WTC11 (cell line): ENCODE measurements around the gene FAN1. TPM values are rescaled to one million over a fixed set of nuclear protein-coding genes. Genes with fewer than 3 reads are reported as not detected.

Experiments
- ATAC-seq: fragments of 200-7000 bp; cut with Tn5 transposase; 2 replicates; pipeline ENCODE4 v1.10.0; 2021; ENCODE audit warnings: mild to moderate bottlenecking, moderate library complexity
- CTCF ChIA-PET: fragments of 300-600 bp; sonication (Branson Sonifier 250); formaldehyde crosslinking; loops from one replicate; lab custom pipeline; 2021; ENCODE audit warnings: antibody characterized with exemption; lab: Charles Lee
- POLR2A ChIA-PET: fragments of 350-600 bp; sonication (Branson Sonifier 250); formaldehyde crosslinking; loops from one replicate; lab custom pipeline; 2021; ENCODE audit warnings: antibody characterized with exemption; lab: Charles Lee
- DNase-seq: peaks from one replicate; pipeline ENCODE4 v3.0.0; 2021; ENCODE audit warnings: low spot score
- H3K27ac Mint-ChIP-seq: 2 replicates; pipeline ENCODE4 v1.8.0; 2021; ENCODE audit warnings: mixed read lengths
- H3K27me3 Mint-ChIP-seq: 2 replicates; pipeline ENCODE4 v1.8.0; 2021; ENCODE audit warnings: low read depth, mild to moderate bottlenecking, moderate library complexity, mixed read lengths
- H3K36me3 Mint-ChIP-seq: 2 replicates; pipeline ENCODE4 v1.8.0; 2021; ENCODE audit warnings: mixed read lengths
- H3K4me1 Mint-ChIP-seq: 2 replicates; pipeline ENCODE4 v1.8.0; 2022; ENCODE audit warnings: mixed read lengths
- H3K4me3 Mint-ChIP-seq: 2 replicates; pipeline ENCODE4 v1.8.0; 2021; ENCODE audit warnings: mild to moderate bottlenecking, moderate library complexity, mixed read lengths
- H3K9me3 Mint-ChIP-seq: 2 replicates; pipeline ENCODE4 v1.8.0; 2021; ENCODE audit warnings: mixed read lengths
- GRHL2 ChIP-seq: fragments of 250-450 bp; sonication (Bioruptor Pico); IDR thresholded peaks from 2 replicates; pipeline ENCODE4 v1.8.0; 2022; ENCODE audit warnings: mild to moderate bottlenecking, moderate library complexity; ENCODE audit not compliant: insufficient replicate concordance, severe bottlenecking
- MYBL2 ChIP-seq: sonication (generic); formaldehyde crosslinking; IDR thresholded peaks from 2 replicates; pipeline ENCODE4 v1.8.1; 2023; ENCODE audit warnings: mild to moderate bottlenecking, moderate library complexity, missing genetic modification reagents
- NFATC4 ChIP-seq: fragments of 250-450 bp; sonication (Bioruptor Pico); IDR thresholded peaks from 2 replicates; pipeline ENCODE4 v1.9.0; 2021; ENCODE audit warnings: mild to moderate bottlenecking
- NR3C1 ChIP-seq: sonication (generic); formaldehyde crosslinking; conservative IDR thresholded peaks from 2 replicates; pipeline ENCODE4 v1.8.1; 2023; ENCODE audit warnings: low read depth, mild to moderate bottlenecking, missing genetic modification reagents
- OVOL2 ChIP-seq: fragments of 250-450 bp; sonication (Bioruptor Pico); IDR thresholded peaks from 2 replicates; pipeline ENCODE4 v1.9.0; 2021; ENCODE audit warnings: mild to moderate bottlenecking, borderline replicate concordance
- PRRX2 ChIP-seq: fragments of 250-450 bp; sonication (Bioruptor Pico); IDR thresholded peaks from 2 replicates; pipeline ENCODE4 v1.8.0; 2021; ENCODE audit warnings: mild to moderate bottlenecking
- TP53 ChIP-seq: sonication (generic); formaldehyde crosslinking; IDR thresholded peaks from 2 replicates; pipeline ENCODE4 v1.8.1; 2023; ENCODE audit warnings: mild to moderate bottlenecking, missing genetic modification reagents
- ZNF138 ChIP-seq: sonication (generic); formaldehyde crosslinking; conservative IDR thresholded peaks from 2 replicates; pipeline ENCODE4 v1.8.1; 2022; ENCODE audit warnings: mild to moderate bottlenecking, moderate library complexity, missing genetic modification reagents
- total RNA-seq: library from RNA; stranded (reverse); gene quantifications from 3 replicates; pipeline ENCODE4 v1.2.3, GENCODE V29; 2021
- TF ChIP-seq, protein P1 (sequence below): sonication (generic); formaldehyde crosslinking; IDR thresholded peaks from 2 replicates; pipeline ENCODE4 v1.8.0; 2022; ENCODE audit warnings: mild to moderate bottlenecking, missing genetic modification reagents
- TF ChIP-seq, protein P2 (sequence below): fragments of 250-450 bp; sonication (Bioruptor Pico); conservative IDR thresholded peaks from 2 replicates; pipeline ENCODE4 v1.9.0; 2021; ENCODE audit warnings: mild to moderate bottlenecking
- TF ChIP-seq, protein P3 (sequence below): sonication (generic); formaldehyde crosslinking; IDR thresholded peaks from 2 replicates; pipeline ENCODE4 v1.8.0; 2022; ENCODE audit warnings: mild to moderate bottlenecking, missing genetic modification reagents
- TF ChIP-seq, protein P4 (sequence below): sonication (generic); formaldehyde crosslinking; IDR thresholded peaks from 2 replicates; pipeline ENCODE4 v1.8.1; 2022; ENCODE audit warnings: missing genetic modification reagents, borderline replicate concordance
- TF ChIP-seq, protein P5 (sequence below): sonication (generic); formaldehyde crosslinking; IDR thresholded peaks from 2 replicates; pipeline ENCODE4 v1.8.0; 2023; ENCODE audit warnings: missing genetic modification reagents, mild to moderate bottlenecking, borderline replicate concordance
- TF ChIP-seq, protein P6 (sequence below): sonication (generic); formaldehyde crosslinking; IDR thresholded peaks from 2 replicates; pipeline ENCODE4 v1.8.0; 2022; ENCODE audit warnings: mild to moderate bottlenecking, missing genetic modification reagents

Gene FAN1
- total RNA-seq, 1 experiment from 2014 or later = 22.8 TPM

DNA sequence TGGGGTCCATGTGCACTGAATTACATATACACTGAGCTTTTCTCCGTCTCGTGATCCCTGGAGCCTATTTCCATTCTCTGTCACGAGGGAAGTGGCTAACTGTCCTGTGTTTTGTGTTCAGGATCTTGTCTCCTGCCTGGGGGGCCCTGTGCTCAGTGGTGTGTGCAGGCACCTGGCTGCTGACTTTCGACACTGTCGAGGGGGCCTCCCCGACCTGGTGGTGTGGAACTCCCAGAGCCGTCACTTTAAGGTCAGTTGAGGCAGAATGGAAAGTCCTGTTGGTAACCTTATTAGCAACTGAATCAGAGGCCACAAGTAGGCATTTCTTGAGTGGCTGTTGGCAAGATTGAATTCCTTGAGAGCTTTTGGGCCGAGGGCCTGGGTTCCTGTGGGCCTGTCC lies 26.7 kb downstream of the FAN1 start (continued):
- TF ChIP-seq MYBL2 (CRISPR knock-in tag) (no peak), TP53 (CRISPR knock-in tag) (no peak), OVOL2 (CRISPR knock-in tag) (no peak), ZNF138 (CRISPR knock-in tag) (no peak)
- TF ChIP-seq, protein P1, sequence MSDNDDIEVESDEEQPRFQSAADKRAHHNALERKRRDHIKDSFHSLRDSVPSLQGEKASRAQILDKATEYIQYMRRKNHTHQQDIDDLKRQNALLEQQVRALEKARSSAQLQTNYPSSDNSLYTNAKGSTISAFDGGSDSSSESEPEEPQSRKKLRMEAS (CRISPR knock-in tag) = no peak
- TF ChIP-seq, protein P2, sequence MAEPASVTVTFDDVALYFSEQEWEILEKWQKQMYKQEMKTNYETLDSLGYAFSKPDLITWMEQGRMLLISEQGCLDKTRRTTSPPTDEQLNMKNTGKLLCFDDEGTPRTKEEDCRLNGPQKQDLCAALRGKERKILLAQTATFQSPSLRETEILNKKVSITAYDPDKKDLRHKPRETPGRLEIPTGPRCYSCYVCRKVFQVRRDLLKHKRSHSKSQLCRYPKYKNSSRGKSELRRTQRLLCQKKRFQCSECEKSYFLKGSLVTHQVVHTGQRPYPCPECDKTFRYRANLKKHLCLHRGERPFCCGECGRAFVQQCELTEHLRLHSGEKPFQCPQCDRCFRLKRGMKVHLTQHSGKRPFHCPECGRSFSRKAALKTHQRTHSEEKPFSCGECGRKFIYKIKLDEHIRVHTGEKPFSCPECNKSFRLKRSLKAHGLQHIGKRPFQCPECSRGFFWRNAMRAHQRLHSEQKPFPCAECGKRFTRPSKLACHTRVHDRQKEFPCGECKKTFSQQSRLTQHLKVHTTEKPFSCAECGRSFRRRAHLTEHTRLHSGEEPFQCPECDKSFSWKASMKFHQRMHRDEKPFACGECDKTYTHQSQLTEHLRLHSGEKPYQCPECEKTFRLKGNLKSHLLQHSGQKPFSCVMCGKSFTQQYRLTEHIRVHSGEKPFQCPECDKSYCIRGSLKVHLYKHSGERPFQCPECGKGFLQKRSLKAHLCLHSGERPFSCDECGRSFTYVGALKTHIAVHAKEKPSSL (CRISPR knock-in tag) = no peak
- TF ChIP-seq, protein P3, sequence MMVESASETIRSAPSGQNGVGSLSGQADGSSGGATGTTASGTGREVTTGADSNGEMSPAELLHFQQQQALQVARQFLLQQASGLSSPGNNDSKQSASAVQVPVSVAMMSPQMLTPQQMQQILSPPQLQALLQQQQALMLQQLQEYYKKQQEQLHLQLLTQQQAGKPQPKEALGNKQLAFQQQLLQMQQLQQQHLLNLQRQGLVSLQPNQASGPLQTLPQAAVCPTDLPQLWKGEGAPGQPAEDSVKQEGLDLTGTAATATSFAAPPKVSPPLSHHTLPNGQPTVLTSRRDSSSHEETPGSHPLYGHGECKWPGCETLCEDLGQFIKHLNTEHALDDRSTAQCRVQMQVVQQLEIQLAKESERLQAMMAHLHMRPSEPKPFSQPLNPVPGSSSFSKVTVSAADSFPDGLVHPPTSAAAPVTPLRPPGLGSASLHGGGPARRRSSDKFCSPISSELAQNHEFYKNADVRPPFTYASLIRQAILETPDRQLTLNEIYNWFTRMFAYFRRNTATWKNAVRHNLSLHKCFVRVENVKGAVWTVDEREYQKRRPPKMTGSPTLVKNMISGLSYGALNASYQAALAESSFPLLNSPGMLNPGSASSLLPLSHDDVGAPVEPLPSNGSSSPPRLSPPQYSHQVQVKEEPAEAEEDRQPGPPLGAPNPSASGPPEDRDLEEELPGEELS (CRISPR knock-in tag) = no peak
- TF ChIP-seq, protein P4, sequence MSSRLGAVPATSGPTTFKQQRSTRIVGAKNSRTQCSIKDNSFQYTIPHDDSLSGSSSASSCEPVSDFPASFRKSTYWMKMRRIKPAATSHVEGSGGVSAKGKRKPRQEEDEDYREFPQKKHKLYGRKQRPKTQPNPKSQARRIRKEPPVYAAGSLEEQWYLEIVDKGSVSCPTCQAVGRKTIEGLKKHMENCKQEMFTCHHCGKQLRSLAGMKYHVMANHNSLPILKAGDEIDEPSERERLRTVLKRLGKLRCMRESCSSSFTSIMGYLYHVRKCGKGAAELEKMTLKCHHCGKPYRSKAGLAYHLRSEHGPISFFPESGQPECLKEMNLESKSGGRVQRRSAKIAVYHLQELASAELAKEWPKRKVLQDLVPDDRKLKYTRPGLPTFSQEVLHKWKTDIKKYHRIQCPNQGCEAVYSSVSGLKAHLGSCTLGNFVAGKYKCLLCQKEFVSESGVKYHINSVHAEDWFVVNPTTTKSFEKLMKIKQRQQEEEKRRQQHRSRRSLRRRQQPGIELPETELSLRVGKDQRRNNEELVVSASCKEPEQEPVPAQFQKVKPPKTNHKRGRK (CRISPR knock-in tag) = no peak

DNA sequence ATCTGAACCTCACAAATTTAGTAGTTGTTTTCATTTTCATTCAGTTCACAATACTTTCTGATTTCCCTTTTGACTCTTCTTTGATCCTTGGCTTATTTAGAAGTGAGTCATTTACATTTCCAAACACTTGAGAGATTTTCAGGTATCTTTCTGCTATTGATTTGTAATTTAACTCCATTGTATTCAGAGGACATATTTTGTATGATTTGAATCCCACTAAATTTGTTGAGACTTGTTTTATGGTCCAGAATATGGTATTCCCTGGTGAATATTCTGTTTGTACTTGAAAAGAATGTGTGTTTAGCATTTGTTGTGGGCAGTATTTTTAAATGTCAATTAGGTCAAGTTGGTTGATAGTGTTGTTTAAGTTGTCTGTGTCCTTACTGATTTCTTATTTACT lies 29.6 kb downstream of the FAN1 start:
- ATAC-seq = no peak
- CTCF ChIA-PET = interaction anchor here (1.0 to 2.3 kb wide), 2 partner anchors 74 to 196 kb away, joined by 3 to 9 read pairs; no protein-coding TSS in a partner anchor
- Mint-ChIP-seq H3K36me3 (peaks cover 51% of the 10 kb centered on the region), H3K4me3 (no peak overlapping the region), H3K9me3 (no peaks in the 10 kb centered on the region), H3K4me1 (peaks cover 6% of the 10 kb centered on the region), H3K27me3 (no peaks in the 10 kb centered on the region), H3K27ac (peak overlapping the region; percentile 6)
- DNase-seq = no peak
- POLR2A ChIA-PET = no interaction called here
- no peak for TF ChIP-seq NR3C1 (CRISPR knock-in tag)
- TF ChIP-seq, protein P5, sequence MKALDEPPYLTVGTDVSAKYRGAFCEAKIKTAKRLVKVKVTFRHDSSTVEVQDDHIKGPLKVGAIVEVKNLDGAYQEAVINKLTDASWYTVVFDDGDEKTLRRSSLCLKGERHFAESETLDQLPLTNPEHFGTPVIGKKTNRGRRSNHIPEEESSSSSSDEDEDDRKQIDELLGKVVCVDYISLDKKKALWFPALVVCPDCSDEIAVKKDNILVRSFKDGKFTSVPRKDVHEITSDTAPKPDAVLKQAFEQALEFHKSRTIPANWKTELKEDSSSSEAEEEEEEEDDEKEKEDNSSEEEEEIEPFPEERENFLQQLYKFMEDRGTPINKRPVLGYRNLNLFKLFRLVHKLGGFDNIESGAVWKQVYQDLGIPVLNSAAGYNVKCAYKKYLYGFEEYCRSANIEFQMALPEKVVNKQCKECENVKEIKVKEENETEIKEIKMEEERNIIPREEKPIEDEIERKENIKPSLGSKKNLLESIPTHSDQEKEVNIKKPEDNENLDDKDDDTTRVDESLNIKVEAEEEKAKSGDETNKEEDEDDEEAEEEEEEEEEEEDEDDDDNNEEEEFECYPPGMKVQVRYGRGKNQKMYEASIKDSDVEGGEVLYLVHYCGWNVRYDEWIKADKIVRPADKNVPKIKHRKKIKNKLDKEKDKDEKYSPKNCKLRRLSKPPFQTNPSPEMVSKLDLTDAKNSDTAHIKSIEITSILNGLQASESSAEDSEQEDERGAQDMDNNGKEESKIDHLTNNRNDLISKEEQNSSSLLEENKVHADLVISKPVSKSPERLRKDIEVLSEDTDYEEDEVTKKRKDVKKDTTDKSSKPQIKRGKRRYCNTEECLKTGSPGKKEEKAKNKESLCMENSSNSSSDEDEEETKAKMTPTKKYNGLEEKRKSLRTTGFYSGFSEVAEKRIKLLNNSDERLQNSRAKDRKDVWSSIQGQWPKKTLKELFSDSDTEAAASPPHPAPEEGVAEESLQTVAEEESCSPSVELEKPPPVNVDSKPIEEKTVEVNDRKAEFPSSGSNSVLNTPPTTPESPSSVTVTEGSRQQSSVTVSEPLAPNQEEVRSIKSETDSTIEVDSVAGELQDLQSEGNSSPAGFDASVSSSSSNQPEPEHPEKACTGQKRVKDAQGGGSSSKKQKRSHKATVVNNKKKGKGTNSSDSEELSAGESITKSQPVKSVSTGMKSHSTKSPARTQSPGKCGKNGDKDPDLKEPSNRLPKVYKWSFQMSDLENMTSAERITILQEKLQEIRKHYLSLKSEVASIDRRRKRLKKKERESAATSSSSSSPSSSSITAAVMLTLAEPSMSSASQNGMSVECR (CRISPR knock-in tag) = no peak
- TF ChIP-seq, protein P6, sequence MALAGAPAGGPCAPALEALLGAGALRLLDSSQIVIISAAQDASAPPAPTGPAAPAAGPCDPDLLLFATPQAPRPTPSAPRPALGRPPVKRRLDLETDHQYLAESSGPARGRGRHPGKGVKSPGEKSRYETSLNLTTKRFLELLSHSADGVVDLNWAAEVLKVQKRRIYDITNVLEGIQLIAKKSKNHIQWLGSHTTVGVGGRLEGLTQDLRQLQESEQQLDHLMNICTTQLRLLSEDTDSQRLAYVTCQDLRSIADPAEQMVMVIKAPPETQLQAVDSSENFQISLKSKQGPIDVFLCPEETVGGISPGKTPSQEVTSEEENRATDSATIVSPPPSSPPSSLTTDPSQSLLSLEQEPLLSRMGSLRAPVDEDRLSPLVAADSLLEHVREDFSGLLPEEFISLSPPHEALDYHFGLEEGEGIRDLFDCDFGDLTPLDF (CRISPR knock-in tag) = no peak
- no peak for TF ChIP-seq GRHL2
- no peak for TF ChIP-seq NFATC4 (CRISPR knock-in tag)
- no peak for TF ChIP-seq PRRX2 (CRISPR knock-in tag)
